Body of pancreas (tissue), 4 donors: ENCODE data around the gene MALAT1. TPM values are rescaled to one million over a fixed set of nuclear protein-coding genes. Genes with fewer than 3 reads are reported as not detected.
A peak's percentile ranks its signal among the peaks of the same experiment; 100 is the strongest.

Experiments
- ATAC-seq: fragments of 150-250 bp; one replicate; pipeline ENCODE4 v1.9.1; 2016
- DNase-seq, 4 donors: peaks; one replicate each; pipeline ENCODE4 v3.0.0-alpha.2; 2019
- H3K27ac ChIP-seq, 4 donors: fragments of 200-600 bp; sonication (generic); 1 replicate in 3 of 4; 2 replicates in 1 of 4; pipeline versions ENCODE4 v1.5.1 to v1.6.1; 2016 to 2019; ENCODE audit warnings: mild to moderate bottlenecking in 1 of 4, mixed read lengths in 1 of 4, moderate library complexity in 1 of 4
- H3K27me3 ChIP-seq, 2 donors: fragments of 200-600 bp; sonication (generic); one replicate each; pipeline ENCODE4 v1.6.0; 2016; ENCODE audit warnings: mild to moderate bottlenecking in 1 of 2
- H3K36me3 ChIP-seq, 2 donors: fragments of 200-600 bp; sonication (generic); replicated peaks in 1 of 2; 2 replicates each; pipeline ENCODE4 v1.5.1; 2016; ENCODE audit warnings: low read depth in 2 of 2; ENCODE audit not compliant: insufficient read depth in 1 of 2
- H3K4me1 ChIP-seq: fragments of 200-600 bp; sonication (generic); one replicate; pipeline ENCODE4 v1.6.0; 2016
- H3K4me3 ChIP-seq, 2 donors: fragments of 200-600 bp; sonication (generic); 1 replicate in 1 of 2; 2 replicates in 1 of 2; pipeline ENCODE4 v1.5.1; 2016 to 2019
- H3K9me3 ChIP-seq, 3 donors: fragments of 200-600 bp; sonication (generic); 1 replicate in 2 of 3; 2 replicates in 1 of 3; pipeline ENCODE4 v1.5.1; 2016
- CTCF ChIP-seq, 7 experiments: fragments of 450-650 bp in 4 of 7; fragments of 200-600 bp in 3 of 7; sonication (generic) in 3 of 7; IDR thresholded peaks; one replicate each; pipeline ENCODE4 v1.5.1; 2016 to 2019; ENCODE audit warnings: antibody characterized with exemption in 7 of 7
- POLR2A ChIP-seq, 3 donors: fragments of 450-650 bp; IDR thresholded peaks; one replicate each; pipeline ENCODE4 v1.6.1; 2016; ENCODE audit warnings: antibody characterized with exemption in 3 of 3, mild to moderate bottlenecking in 2 of 3
- WGBS, 2 donors: methylation state at CpG; one replicate each; pipeline ENCODE4 v1.1.5; 2017; 5-methylcytosine and 5-hydroxymethylcytosine counted together
- intact Hi-C: fragments of 100-400 bp; cut with DNase I; formaldehyde crosslinking; loops from one replicate; pipeline ENCODE4 v1.15.1; 2023
- total RNA-seq, 2 donors: library from RNA; depleted of rRNA; stranded (reverse); fragments of >200 nt; gene quantifications; one replicate each; pipeline ENCODE4 v1.1.0, GENCODE V29; 2016

Gene MALAT1
- total RNA-seq, 2 donors from 2014 or later: 10,129 to 14,092 TPM

GRCh38 chr11:65537620-65538231 is 38.9 kb downstream of the MALAT1 start:
- peaks cover 0 to 11% of the 10 kb centered on the region in 2 donors for H3K36me3 ChIP-seq
- no peak overlapping the region for H3K4me3 ChIP-seq
- intact Hi-C loops: no loop called here
- ATAC-seq (no peak), DNase-seq (no peak)
- peak overlapping the region in 1 of 4 donors; percentile 12 for H3K27ac ChIP-seq
- TF ChIP-seq POLR2A (IDR thresholded peaks at IDR 0.05): no peak
- TF ChIP-seq CTCF (IDR thresholded peaks at IDR 0.05): no peak
- H3K4me1 ChIP-seq: peaks cover 23% of the 10 kb centered on the region
- WGBS, 2 donors: 78 to 83% methylated on average over 10 to 18 of the region's 18 CpGs
- H3K9me3 ChIP-seq: no peaks in the 10 kb centered on the region
- no peaks in the 10 kb centered on the region for H3K27me3 ChIP-seq

GRCh38 chr11:65538232-65538914 is 39.5 kb downstream of the MALAT1 start:
- intact Hi-C loops: no loop called here
- Histone ChIP-seq H3K9me3 (no peaks in the 10 kb centered on the region), H3K27ac (no peak overlapping the region), H3K36me3 (peaks cover 0 to 5% of the 10 kb centered on the region in 2 donors), H3K4me1 (peaks cover 23% of the 10 kb centered on the region), H3K27me3 (no peaks in the 10 kb centered on the region), H3K4me3 (no peak overlapping the region)
- ATAC-seq (no peak), DNase-seq (no peak)
- no peak for TF ChIP-seq CTCF (IDR thresholded peaks at IDR 0.05)
- no peak for TF ChIP-seq POLR2A (IDR thresholded peaks at IDR 0.05)
- WGBS, 2 donors: 92 to 93% methylated on average over 39 to 43 of the region's 43 CpGs

GRCh38 chr11:65538915-65539743 is 40.3 kb downstream of the MALAT1 start:
- H3K27me3 ChIP-seq: no peaks in the 10 kb centered on the region
- H3K27ac ChIP-seq: peak overlapping the region; percentile 72 to 94 (median 88)
- peaks cover 0 to 4% of the 10 kb centered on the region in 2 donors for H3K36me3 ChIP-seq
- no peak overlapping the region for H3K4me3 ChIP-seq
- intact Hi-C loops: no loop called here
- no peak for ATAC-seq
- DNase-seq: no peak
- H3K4me1 ChIP-seq: peaks cover 23% of the 10 kb centered on the region
- no peaks in the 10 kb centered on the region for H3K9me3 ChIP-seq
- 89 to 90% methylated on average over 65 to 69 of the region's 92 CpGs for WGBS, 2 donors
- no peak for TF ChIP-seq POLR2A (IDR thresholded peaks at IDR 0.05)
- TF ChIP-seq CTCF (IDR thresholded peaks at IDR 0.05): no peak

GRCh38 chr11:65539744-65540289 is 41.0 kb downstream of the MALAT1 start:
- Histone ChIP-seq H3K4me3 (peak overlapping the region; percentile 29 to 40), H3K9me3 (no peaks in the 10 kb centered on the region), H3K27ac (peak overlapping the region; percentile 72 to 94 (median 88)), H3K36me3 (peaks cover 0 to 4% of the 10 kb centered on the region in 2 donors), H3K4me1 (peaks cover 23% of the 10 kb centered on the region), H3K27me3 (no peaks in the 10 kb centered on the region)
- intact Hi-C loops: no loop called here
- DNase-seq: peak; percentile 81 to 84 (median 82)
- WGBS, 2 donors: 7 to 18% methylated on average over 10 to 43 of the region's 60 CpGs
- TF ChIP-seq POLR2A (IDR thresholded peaks at IDR 0.05) (peak; percentile 25 to 66 (median 55)), CTCF (IDR thresholded peaks at IDR 0.05) (peak in 2 of 7 experiments; percentile 24 to 33)
- ATAC-seq: peak; percentile 68
